22Rv1 (cell line): Measurements from ENCODE around the gene TM9SF4.

Source experiments
- ZFX ChIP-seq: fragments of 450-650 bp; IDR thresholded peaks from 2 replicates; pipeline ENCODE4 v1.6.1; 2017; ENCODE audit warnings: antibody characterized with exemption, borderline replicate concordance
- TF ChIP-seq, protein P1 (sequence below): fragments of 450-650 bp; IDR thresholded peaks from 2 replicates; pipeline ENCODE4 v1.5.1; 2017; ENCODE audit warnings: mild to moderate bottlenecking

DNA sequence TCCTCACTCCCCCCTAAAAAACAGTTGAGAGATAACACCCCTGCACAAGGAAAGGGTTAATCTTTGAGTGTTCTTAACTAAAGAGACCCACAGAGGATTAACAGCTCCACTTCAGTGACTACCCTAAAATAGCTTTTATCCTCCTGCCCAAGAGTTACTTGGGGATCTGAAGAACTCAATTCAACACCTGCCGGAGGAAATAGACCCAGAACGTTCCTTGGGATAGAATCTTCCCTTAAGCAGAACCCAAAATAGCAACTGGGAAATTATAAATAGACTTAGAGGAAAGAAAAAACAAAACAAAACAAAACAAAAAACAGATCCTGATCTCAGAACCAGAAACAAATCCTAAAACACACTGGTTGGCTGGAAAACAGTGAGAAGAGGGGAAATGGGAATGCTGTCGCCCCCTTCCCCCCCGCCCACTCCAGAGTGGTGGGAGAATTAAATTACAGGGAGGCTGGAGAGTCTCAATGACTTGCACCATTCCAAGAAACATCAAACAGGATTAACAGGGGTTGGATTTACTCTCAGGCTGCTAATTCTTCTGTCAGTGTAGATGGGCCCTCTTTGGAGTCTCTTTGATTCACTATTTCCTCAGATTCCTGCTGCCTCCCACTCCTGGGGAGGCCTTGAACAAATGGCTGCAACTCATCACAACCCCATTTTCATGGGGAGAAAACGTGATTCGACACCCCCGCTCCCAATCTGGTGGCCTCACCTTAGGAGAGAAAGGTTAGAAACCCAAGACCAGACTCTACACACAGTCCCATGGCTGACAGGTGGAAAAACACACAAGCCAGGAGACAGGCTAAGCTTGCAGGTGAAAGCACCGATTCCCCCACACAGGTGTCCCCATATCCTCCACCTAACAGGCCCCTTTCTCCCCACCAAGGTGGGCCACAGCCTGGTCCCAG lies 96.6 kb downstream of the TM9SF4 start:
- TF ChIP-seq, protein P1, sequence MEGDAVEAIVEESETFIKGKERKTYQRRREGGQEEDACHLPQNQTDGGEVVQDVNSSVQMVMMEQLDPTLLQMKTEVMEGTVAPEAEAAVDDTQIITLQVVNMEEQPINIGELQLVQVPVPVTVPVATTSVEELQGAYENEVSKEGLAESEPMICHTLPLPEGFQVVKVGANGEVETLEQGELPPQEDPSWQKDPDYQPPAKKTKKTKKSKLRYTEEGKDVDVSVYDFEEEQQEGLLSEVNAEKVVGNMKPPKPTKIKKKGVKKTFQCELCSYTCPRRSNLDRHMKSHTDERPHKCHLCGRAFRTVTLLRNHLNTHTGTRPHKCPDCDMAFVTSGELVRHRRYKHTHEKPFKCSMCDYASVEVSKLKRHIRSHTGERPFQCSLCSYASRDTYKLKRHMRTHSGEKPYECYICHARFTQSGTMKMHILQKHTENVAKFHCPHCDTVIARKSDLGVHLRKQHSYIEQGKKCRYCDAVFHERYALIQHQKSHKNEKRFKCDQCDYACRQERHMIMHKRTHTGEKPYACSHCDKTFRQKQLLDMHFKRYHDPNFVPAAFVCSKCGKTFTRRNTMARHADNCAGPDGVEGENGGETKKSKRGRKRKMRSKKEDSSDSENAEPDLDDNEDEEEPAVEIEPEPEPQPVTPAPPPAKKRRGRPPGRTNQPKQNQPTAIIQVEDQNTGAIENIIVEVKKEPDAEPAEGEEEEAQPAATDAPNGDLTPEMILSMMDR = no peak
- no peak for TF ChIP-seq ZFX
